Measurements from ENCODE around the gene NFIA.

Gene NFIA

GRCh38 chr1:61448914-61449313 is 366.6 kb downstream of the NFIA start:
- no peak overlapping the region for H3K4me3 ChIP-seq (ENCODE audit: low read length)
- H3K36me3 ChIP-seq (ENCODE audit: control insufficient read depth, low read depth, low read length): no peaks in the 10 kb centered on the region
- no peaks in the 10 kb centered on the region for H3K9me3 ChIP-seq (ENCODE audit: control insufficient read depth, low read depth, low read length)
- no peaks in the 10 kb centered on the region for H3K27me3 ChIP-seq (ENCODE audit: control insufficient read depth, insufficient read depth, low read length)
- H3K4me1 ChIP-seq (ENCODE audit: control insufficient read depth, low read depth, low read length): peaks cover 11% of the 10 kb centered on the region
- H3K27ac ChIP-seq (ENCODE audit: low read length): no peak overlapping the region
- H3K9ac ChIP-seq (ENCODE audit: low read length): no peak overlapping the region

- Histone ChIP-seq H3K9ac (ENCODE audit: low read length) (no peak overlapping the region), H3K9me3 (ENCODE audit: control insufficient read depth, low read depth, low read length) (no peaks in the 10 kb centered on the region), H3K36me3 (ENCODE audit: control insufficient read depth, low read depth, low read length) (no peaks in the 10 kb centered on the region), H3K27me3 (ENCODE audit: control insufficient read depth, insufficient read depth, low read length) (no peaks in the 10 kb centered on the region), H3K4me3 (ENCODE audit: low read length) (no peak overlapping the region), H3K4me1 (ENCODE audit: control insufficient read depth, low read depth, low read length) (peaks cover 11% of the 10 kb centered on the region), H3K27ac (ENCODE audit: low read length) (no peak overlapping the region)
Measured at GRCh38 chr1:61449410-61449809, 367.0 kb downstream of the NFIA start.

GRCh38 chr1:61450454-61450853 is 368.1 kb downstream of the NFIA start:
- Histone ChIP-seq H3K27ac (ENCODE audit: low read length) (no peak overlapping the region), H3K9me3 (ENCODE audit: control insufficient read depth, low read depth, low read length) (no peaks in the 10 kb centered on the region), H3K4me3 (ENCODE audit: low read length) (no peak overlapping the region), H3K27me3 (ENCODE audit: control insufficient read depth, insufficient read depth, low read length) (no peaks in the 10 kb centered on the region), H3K36me3 (ENCODE audit: control insufficient read depth, low read depth, low read length) (no peaks in the 10 kb centered on the region), H3K4me1 (ENCODE audit: control insufficient read depth, low read depth, low read length) (peaks cover 11% of the 10 kb centered on the region), H3K9ac (ENCODE audit: low read length) (no peak overlapping the region)

GRCh38 chr1:61450872-61451571 is 368.7 kb downstream of the NFIA start:
- H3K9me3 ChIP-seq (ENCODE audit: control insufficient read depth, low read depth, low read length): no peaks in the 10 kb centered on the region
- H3K27me3 ChIP-seq (ENCODE audit: control insufficient read depth, insufficient read depth, low read length): no peaks in the 10 kb centered on the region
- H3K9ac ChIP-seq (ENCODE audit: low read length): no peak overlapping the region
- no peak overlapping the region for H3K27ac ChIP-seq (ENCODE audit: low read length)
- peaks cover 14% of the 10 kb centered on the region for H3K4me1 ChIP-seq (ENCODE audit: control insufficient read depth, low read depth, low read length)
- H3K36me3 ChIP-seq (ENCODE audit: control insufficient read depth, low read depth, low read length): no peaks in the 10 kb centered on the region
- no peak overlapping the region for H3K4me3 ChIP-seq (ENCODE audit: low read length)

GRCh38 chr1:61451572-61451968 is 369.2 kb downstream of the NFIA start:
- Histone ChIP-seq H3K4me3 (ENCODE audit: low read length) (no peak overlapping the region), H3K36me3 (ENCODE audit: control insufficient read depth, low read depth, low read length) (no peaks in the 10 kb centered on the region), H3K4me1 (ENCODE audit: control insufficient read depth, low read depth, low read length) (peaks cover 14% of the 10 kb centered on the region), H3K9ac (ENCODE audit: low read length) (no peak overlapping the region), H3K9me3 (ENCODE audit: control insufficient read depth, low read depth, low read length) (no peaks in the 10 kb centered on the region), H3K27ac (ENCODE audit: low read length) (no peak overlapping the region), H3K27me3 (ENCODE audit: control insufficient read depth, insufficient read depth, low read length) (no peaks in the 10 kb centered on the region)

- H3K9me3 ChIP-seq (ENCODE audit: control insufficient read depth, low read depth, low read length): no peaks in the 10 kb centered on the region
- no peaks in the 10 kb centered on the region for H3K36me3 ChIP-seq (ENCODE audit: control insufficient read depth, low read depth, low read length)
- no peak overlapping the region for H3K27ac ChIP-seq (ENCODE audit: low read length)
- H3K4me1 ChIP-seq (ENCODE audit: control insufficient read depth, low read depth, low read length): peaks cover 19% of the 10 kb centered on the region
- no peak overlapping the region for H3K9ac ChIP-seq (ENCODE audit: low read length)
- no peaks in the 10 kb centered on the region for H3K27me3 ChIP-seq (ENCODE audit: control insufficient read depth, insufficient read depth, low read length)
- H3K4me3 ChIP-seq (ENCODE audit: low read length): no peak overlapping the region
Measured at GRCh38 chr1:61452176-61453035, 370.0 kb downstream of the NFIA start.

GRCh38 chr1:61453111-61453961 is 371.0 kb downstream of the NFIA start:
- H3K27ac ChIP-seq (ENCODE audit: low read length): no peak overlapping the region
- no peak overlapping the region for H3K9ac ChIP-seq (ENCODE audit: low read length)
- H3K36me3 ChIP-seq (ENCODE audit: control insufficient read depth, low read depth, low read length): no peaks in the 10 kb centered on the region
- H3K4me1 ChIP-seq (ENCODE audit: control insufficient read depth, low read depth, low read length): peaks cover 19% of the 10 kb centered on the region
- no peak overlapping the region for H3K4me3 ChIP-seq (ENCODE audit: low read length)
- H3K27me3 ChIP-seq (ENCODE audit: control insufficient read depth, insufficient read depth, low read length): no peaks in the 10 kb centered on the region
- H3K9me3 ChIP-seq (ENCODE audit: control insufficient read depth, low read depth, low read length): no peaks in the 10 kb centered on the region

GRCh38 chr1:61455400-61455799 is 373.0 kb downstream of the NFIA start:
- no peak overlapping the region for H3K4me3 ChIP-seq (ENCODE audit: low read length)

GRCh38 chr1:61457526-61458040 is 375.2 kb downstream of the NFIA start:
- Histone ChIP-seq H3K9ac (ENCODE audit: low read length) (no peak overlapping the region), H3K27me3 (ENCODE audit: control insufficient read depth, insufficient read depth, low read length) (no peaks in the 10 kb centered on the region), H3K4me1 (ENCODE audit: control insufficient read depth, low read depth, low read length) (peaks cover 47% of the 10 kb centered on the region), H3K36me3 (ENCODE audit: control insufficient read depth, low read depth, low read length) (no peaks in the 10 kb centered on the region), H3K9me3 (ENCODE audit: control insufficient read depth, low read depth, low read length) (no peaks in the 10 kb centered on the region), H3K4me3 (ENCODE audit: low read length) (no peak overlapping the region), H3K27ac (ENCODE audit: low read length) (no peak overlapping the region)

More at GRCh38 chr1:61455400-61455799, 373.0 kb downstream of the NFIA start:
- no peaks in the 10 kb centered on the region for H3K27me3 ChIP-seq (ENCODE audit: control insufficient read depth, insufficient read depth, low read length)
- no peaks in the 10 kb centered on the region for H3K9me3 ChIP-seq (ENCODE audit: control insufficient read depth, low read depth, low read length)
- H3K27ac ChIP-seq (ENCODE audit: low read length): no peak overlapping the region
- H3K36me3 ChIP-seq (ENCODE audit: control insufficient read depth, low read depth, low read length): no peaks in the 10 kb centered on the region
- H3K4me1 ChIP-seq (ENCODE audit: control insufficient read depth, low read depth, low read length): peaks cover 32% of the 10 kb centered on the region
- H3K9ac ChIP-seq (ENCODE audit: low read length): no peak overlapping the region

- Histone ChIP-seq H3K9ac (ENCODE audit: low read length) (no peak overlapping the region), H3K27me3 (ENCODE audit: control insufficient read depth, insufficient read depth, low read length) (no peaks in the 10 kb centered on the region), H3K4me3 (ENCODE audit: low read length) (no peak overlapping the region), H3K27ac (ENCODE audit: low read length) (no peak overlapping the region), H3K9me3 (ENCODE audit: control insufficient read depth, low read depth, low read length) (no peaks in the 10 kb centered on the region), H3K36me3 (ENCODE audit: control insufficient read depth, low read depth, low read length) (no peaks in the 10 kb centered on the region), H3K4me1 (ENCODE audit: control insufficient read depth, low read depth, low read length) (peaks cover 42% of the 10 kb centered on the region)
Measured at GRCh38 chr1:61459345-61459744, 377.0 kb downstream of the NFIA start.

GRCh38 chr1:61460191-61460590 is 377.8 kb downstream of the NFIA start:
- Histone ChIP-seq H3K9ac (ENCODE audit: low read length) (no peak overlapping the region), H3K27me3 (ENCODE audit: control insufficient read depth, insufficient read depth, low read length) (no peaks in the 10 kb centered on the region), H3K4me1 (ENCODE audit: control insufficient read depth, low read depth, low read length) (peaks cover 42% of the 10 kb centered on the region), H3K36me3 (ENCODE audit: control insufficient read depth, low read depth, low read length) (no peaks in the 10 kb centered on the region), H3K27ac (ENCODE audit: low read length) (no peak overlapping the region), H3K9me3 (ENCODE audit: control insufficient read depth, low read depth, low read length) (no peaks in the 10 kb centered on the region), H3K4me3 (ENCODE audit: low read length) (no peak overlapping the region)
